ENCODE results near the gene MAML1. TPM values are rescaled to one million over a fixed set of nuclear protein-coding genes. Genes with fewer than 3 reads are reported as not detected.

Gene MAML1
- total and polyA plus RNA-seq, 2 experiments from 2014 or later = 7.5 to 15.9 TPM

GRCh38 chr5:179817470-179817840 is 84.8 kb downstream of the MAML1 start:
- no peaks in the 10 kb centered on the region for H3K9me2 ChIP-seq (replicated peaks; ENCODE audit: insufficient read depth)
- no peaks in the 10 kb centered on the region for H3K27me3 ChIP-seq
- peak overlapping the region; percentile 72 for H2AFZ ChIP-seq
- peaks cover 25% of the 10 kb centered on the region for H3K79me2 ChIP-seq
- no peak overlapping the region for H3K4me3 ChIP-seq
- 89% methylated on average over 8 of the region's 8 CpGs for WGBS (ENCODE audit: low lambda C conversion rate, missing lambda C conversion rate)
- H4K20me1 ChIP-seq (ENCODE audit: insufficient read depth, poor library complexity, severe bottlenecking) = peaks cover 13% of the 10 kb centered on the region
- H3K4me1 ChIP-seq (ENCODE audit: insufficient read depth) = peaks cover 36% of the 10 kb centered on the region
- no peaks in the 10 kb centered on the region for H3K9me3 ChIP-seq (ENCODE audit: low read depth)
- DNase-seq (ENCODE audit: low spot score) = no peak
- no peak for TF ChIP-seq CTCF (IDR thresholded peaks at IDR 0.05; ENCODE audit: poor library complexity)
- TF ChIP-seq EZH2 (IDR thresholded peaks at IDR 0.05; ENCODE audit: borderline replicate concordance) = no peak
- H3K4me2 ChIP-seq = peak overlapping the region; percentile 96
- H3K36me3 ChIP-seq (replicated peaks; ENCODE audit: insufficient read depth, low read depth) = no peaks in the 10 kb centered on the region
- peak overlapping the region; percentile 99 for H3K27ac ChIP-seq

- whole genome bisulfite sequencing (ENCODE audit: low lambda C conversion rate, missing lambda C conversion rate) = 64% methylated on average over 13 of the region's 14 CpGs
- peak overlapping the region; percentile 99 for H3K27ac ChIP-seq
- no peak overlapping the region for H2AFZ ChIP-seq
- H3K9me3 ChIP-seq (ENCODE audit: low read depth) = no peaks in the 10 kb centered on the region
- no peaks in the 10 kb centered on the region for H3K36me3 ChIP-seq (replicated peaks; ENCODE audit: insufficient read depth, low read depth)
- no peak for TF ChIP-seq EZH2phosphoT487 (IDR thresholded peaks at IDR 0.05; ENCODE audit: low read depth, severe bottlenecking, unreplicated experiment)
- H3K4me2 ChIP-seq = peak overlapping the region; percentile 95
- peaks cover 20% of the 10 kb centered on the region for H4K20me1 ChIP-seq (ENCODE audit: insufficient read depth, poor library complexity, severe bottlenecking)
- no peak for DNase-seq (ENCODE audit: low spot score)
- no peak overlapping the region for H3K4me3 ChIP-seq
- no peaks in the 10 kb centered on the region for H3K27me3 ChIP-seq
- peaks cover 31% of the 10 kb centered on the region for H3K79me2 ChIP-seq
- peaks cover 41% of the 10 kb centered on the region for H3K4me1 ChIP-seq (ENCODE audit: insufficient read depth)
- no peaks in the 10 kb centered on the region for H3K9me2 ChIP-seq (replicated peaks; ENCODE audit: insufficient read depth)
Measured at GRCh38 chr5:179817890-179818745, 85.5 kb downstream of the MAML1 start.

GRCh38 chr5:179818746-179819295 is 86.2 kb downstream of the MAML1 start:
- no peaks in the 10 kb centered on the region for H3K36me3 ChIP-seq (replicated peaks; ENCODE audit: insufficient read depth, low read depth)
- 3% methylated on average over 14 of the region's 35 CpGs for WGBS (ENCODE audit: low lambda C conversion rate, missing lambda C conversion rate)
- H2AFZ ChIP-seq = no peak overlapping the region
- H3K79me2 ChIP-seq = peaks cover 38% of the 10 kb centered on the region
- peak; percentile 98 for DNase-seq (ENCODE audit: low spot score)
- peak overlapping the region; percentile 95 for H3K4me2 ChIP-seq
- H3K4me1 ChIP-seq (ENCODE audit: insufficient read depth) = peaks cover 45% of the 10 kb centered on the region
- H4K20me1 ChIP-seq (ENCODE audit: insufficient read depth, poor library complexity, severe bottlenecking) = peaks cover 27% of the 10 kb centered on the region
- H3K27me3 ChIP-seq = no peaks in the 10 kb centered on the region
- no peaks in the 10 kb centered on the region for H3K9me2 ChIP-seq (replicated peaks; ENCODE audit: insufficient read depth)
- H3K4me3 ChIP-seq = no peak overlapping the region
- no peaks in the 10 kb centered on the region for H3K9me3 ChIP-seq (ENCODE audit: low read depth)
- no peak for TF ChIP-seq EZH2phosphoT487 (IDR thresholded peaks at IDR 0.05; ENCODE audit: low read depth, severe bottlenecking, unreplicated experiment)
- no peak for TF ChIP-seq EZH2 (IDR thresholded peaks at IDR 0.05; ENCODE audit: borderline replicate concordance)
- no peak for TF ChIP-seq CTCF (IDR thresholded peaks at IDR 0.05; ENCODE audit: poor library complexity)
- H3K27ac ChIP-seq = peak overlapping the region; percentile 99

All from hepatocyte (in vitro differentiated cells).